GM12878 (cell line): Measurements from ENCODE around the gene CACNG3.

ENCODE experiments used
- BCL11A ChIP-seq: IDR thresholded peaks from 2 replicates; pipeline ENCODE4 v1.6.1; 2011; ENCODE audit warnings: low read depth, low read length
- CTCF ChIP-seq, 3 experiments: IDR thresholded peaks in 2 of 3; conservative IDR thresholded peaks in 1 of 3; 2 replicates each; pipeline ENCODE4 v1.5.1; 2011; ENCODE audit warnings: low read depth in 3 of 3, low read length in 3 of 3, mild to moderate bottlenecking in 3 of 3, control low read depth in 2 of 3, moderate library complexity in 2 of 3, inconsistent platforms in 1 of 3, mixed read lengths in 1 of 3; ENCODE audit not compliant: control insufficient read depth in 2 of 3, insufficient read depth in 1 of 3; ENCODE audit errors: extremely low read depth in 1 of 3
- IRF4 ChIP-seq: IDR thresholded peaks from 2 replicates; pipeline ENCODE4 v1.6.1; 2011; ENCODE audit warnings: low read depth, low read length
- NR2F1 ChIP-seq: fragments of 450-650 bp; conservative IDR thresholded peaks from 2 replicates; pipeline ENCODE4 v1.6.1; 2017; ENCODE audit warnings: mild to moderate bottlenecking
- POLR2A ChIP-seq: IDR thresholded peaks from 2 replicates; pipeline ENCODE4 v1.6.1; 2011; ENCODE audit warnings: low read depth, mild to moderate bottlenecking, low read length
- SP1 ChIP-seq: IDR thresholded peaks from one replicate; pipeline ENCODE4 v1.6.1; 2011; ENCODE audit warnings: low read depth, low read length
- TAF1 ChIP-seq: IDR thresholded peaks from 2 replicates; pipeline ENCODE4 v1.6.1; 2011; ENCODE audit warnings: mild to moderate bottlenecking, low read depth, low read length, borderline replicate concordance
- TCF7 ChIP-seq: IDR thresholded peaks from 2 replicates; pipeline ENCODE4 v1.6.1; 2014; ENCODE audit warnings: antibody characterized with exemption, borderline replicate concordance
- USF2 ChIP-seq: IDR thresholded peaks from 2 replicates; pipeline ENCODE4 v1.6.1; 2011; ENCODE audit warnings: low read depth, low read length, improper control_type of control experiment, borderline replicate concordance
- ZNF207 ChIP-seq: fragments of 450-650 bp; IDR thresholded peaks from 2 replicates; pipeline ENCODE4 v1.6.1; 2014; ENCODE audit warnings: antibody characterized with exemption, mild to moderate bottlenecking, borderline replicate concordance
- ZNF687 ChIP-seq: fragments of 450-650 bp; IDR thresholded peaks from 2 replicates; pipeline ENCODE4 v1.6.1; 2017; ENCODE audit warnings: mild to moderate bottlenecking, moderate library complexity

GRCh38 chr16:24357511-24357910 lies 101.4 kb downstream of the CACNG3 start:
- no peak for TF ChIP-seq POLR2A
- TF ChIP-seq NR2F1, result no peak
- no peak for TF ChIP-seq SP1
- TF ChIP-seq CTCF (IDR thresholded peaks at IDR 0.05 in 2 of 3, conservative IDR thresholded peaks at IDR 0.05 in 1 of 3; ENCODE audit: control insufficient read depth in 2 of 3, extremely low read depth in 1 of 3, insufficient read depth in 1 of 3, low read depth in 3 of 3, low read length in 3 of 3), result no peak
- TF ChIP-seq ZNF207, result no peak
- no peak for TF ChIP-seq TCF7
- TF ChIP-seq IRF4, result no peak
- TF ChIP-seq TAF1, result no peak
- TF ChIP-seq ZNF687, result no peak
- TF ChIP-seq BCL11A, result no peak
- no peak for TF ChIP-seq USF2
